WI38 (cell line): Measurements from ENCODE around the gene OR4D11.

Source experiments
- H3K4me3 ChIP-seq: 2 replicates; pipeline ENCODE4 v1.5.1; 2011; ENCODE audit warnings: low read depth, mild to moderate bottlenecking, control low read depth, low read length
- CTCF ChIP-seq: IDR thresholded peaks from 2 replicates; pipeline ENCODE4 v1.5.1; 2012; ENCODE audit warnings: low read depth, mild to moderate bottlenecking, control low read depth, low read length

OR4D11 gene

GRCh38 chr11:59503276-59503675, at the start of gene OR4D11:
TSS of gene OR4D11 (plus strand) at chr11:59503576. CDS start at chr11:59503576, 0 bp downstream.
- H3K4me3 ChIP-seq, result no peak within 1 kb of the TSS
- no peak for TF ChIP-seq CTCF

- TF ChIP-seq CTCF, result no peak
- no peak within 1 kb of the TSS for H3K4me3 ChIP-seq
Observed at GRCh38 chr11:59456661-59457060, 46.7 kb upstream of the OR4D11 start, which contains the start of gene OR4D6. TSS of gene OR4D6 (plus strand) at chr11:59456961. CDS start at chr11:59456961, 0 bp downstream.

- no peak overlapping the region for H3K4me3 ChIP-seq
- no peak for TF ChIP-seq CTCF
Observed at GRCh38 chr11:59459916-59460315, 43.5 kb upstream of the OR4D11 start.

- H3K4me3 ChIP-seq, result no peak overlapping the region
- no peak for TF ChIP-seq CTCF
Observed at GRCh38 chr11:59463190-59463641, 40.2 kb upstream of the OR4D11 start.

- TF ChIP-seq CTCF, result no peak
- no peak within 1 kb of the TSS for H3K4me3 ChIP-seq
Observed at GRCh38 chr11:59473015-59473414, 30.4 kb upstream of the OR4D11 start, which contains the start of gene OR4D10. TSS of gene OR4D10 (plus strand) at chr11:59473315. CDS start at chr11:59477430, 4,115 bp downstream.

- H3K4me3 ChIP-seq, result no peak overlapping the region
Observed at GRCh38 chr11:59475176-59475575, 28.2 kb upstream of the OR4D11 start.

GRCh38 chr11:59479906-59480305, 23.5 kb upstream of the OR4D11 start:
- no peak overlapping the region for H3K4me3 ChIP-seq

More at GRCh38 chr11:59475176-59475575, 28.2 kb upstream of the OR4D11 start:
- no peak for TF ChIP-seq CTCF

More at GRCh38 chr11:59479906-59480305, 23.5 kb upstream of the OR4D11 start:
- TF ChIP-seq CTCF, result no peak
